ENCODE results near the gene HOMEZ.
"Not testable (repeated sequence)": the region's sequence is repeated elsewhere in the genome, so short reads cannot be mapped to it uniquely, and the experiment has no call there.

HOMEZ gene, protein sequence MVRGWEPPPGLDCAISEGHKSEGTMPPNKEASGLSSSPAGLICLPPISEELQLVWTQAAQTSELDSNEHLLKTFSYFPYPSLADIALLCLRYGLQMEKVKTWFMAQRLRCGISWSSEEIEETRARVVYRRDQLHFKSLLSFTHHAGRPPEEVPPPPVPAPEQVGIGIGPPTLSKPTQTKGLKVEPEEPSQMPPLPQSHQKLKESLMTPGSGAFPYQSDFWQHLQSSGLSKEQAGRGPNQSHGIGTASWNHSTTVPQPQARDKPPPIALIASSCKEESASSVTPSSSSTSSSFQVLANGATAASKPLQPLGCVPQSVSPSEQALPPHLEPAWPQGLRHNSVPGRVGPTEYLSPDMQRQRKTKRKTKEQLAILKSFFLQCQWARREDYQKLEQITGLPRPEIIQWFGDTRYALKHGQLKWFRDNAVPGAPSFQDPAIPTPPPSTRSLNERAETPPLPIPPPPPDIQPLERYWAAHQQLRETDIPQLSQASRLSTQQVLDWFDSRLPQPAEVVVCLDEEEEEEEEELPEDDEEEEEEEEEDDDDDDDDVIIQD

DNA sequence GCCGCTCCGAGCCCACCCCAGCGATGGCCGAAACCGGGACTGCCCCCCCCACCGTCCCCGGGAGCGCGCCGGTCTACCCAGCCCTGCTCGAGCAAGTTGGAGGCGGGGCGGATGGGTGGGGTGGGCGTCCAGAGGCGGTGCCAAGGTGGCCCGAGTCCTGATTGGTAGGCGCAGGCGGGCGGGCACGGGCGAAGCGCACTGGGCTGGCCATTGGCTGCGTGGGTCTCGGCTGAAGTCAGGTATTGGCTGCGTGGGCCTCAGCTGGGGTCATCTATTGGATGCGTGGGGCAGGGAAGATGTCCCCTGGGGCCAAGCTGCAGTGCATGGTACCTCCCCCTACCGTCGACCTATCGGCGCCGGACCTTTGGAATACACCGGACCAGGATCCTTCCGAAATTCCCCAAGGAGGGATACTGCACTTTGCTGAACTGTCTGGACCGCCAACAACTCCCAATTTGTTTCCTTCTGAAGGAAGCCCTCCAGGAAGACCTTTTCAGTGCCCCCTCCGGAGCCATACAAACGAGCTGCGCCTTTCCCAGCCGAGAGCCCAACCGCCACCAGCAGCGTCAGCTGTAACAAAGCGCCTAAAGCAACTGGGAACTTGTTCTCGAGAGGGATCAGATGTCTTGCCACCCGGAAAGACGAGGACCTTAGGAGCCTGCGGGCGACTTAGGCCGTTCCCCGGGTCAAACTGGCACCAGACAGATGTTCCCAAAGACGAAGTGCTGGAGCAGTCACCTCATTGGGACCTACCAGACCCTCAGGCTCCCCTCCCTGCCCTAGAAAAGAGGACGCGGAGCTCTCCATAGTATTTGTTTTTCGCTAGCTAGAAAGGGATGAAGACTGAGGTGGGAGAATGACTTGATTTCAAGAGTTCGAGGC, at the start of gene HOMEZ:
TSS of gene HOMEZ (minus strand) at position 113 of the 882 bp plus-strand sequence. CDS start 180 bp downstream, outside the sequence.
- DNase-seq: peak; percentile 99

DNA sequence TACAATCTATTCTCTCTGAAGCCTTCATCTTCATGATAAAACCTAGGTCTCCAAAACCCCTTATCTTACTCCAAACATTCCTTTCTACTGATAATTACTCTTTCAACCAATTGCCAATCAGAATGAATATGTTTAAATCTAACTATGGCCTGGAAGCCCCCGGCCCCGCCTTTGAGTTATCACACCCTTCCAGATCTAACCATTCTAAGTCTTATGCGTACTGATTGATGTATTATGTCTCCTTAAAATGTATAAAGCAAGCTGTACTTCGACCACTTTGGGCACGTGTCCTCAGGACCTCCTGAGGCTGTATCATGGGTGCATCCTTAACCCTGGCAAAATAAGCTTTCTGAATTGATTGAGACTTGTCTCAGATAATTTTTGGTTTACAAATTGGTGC, 49.7 kb upstream of the HOMEZ start:
- no peak for DNase-seq

DNA sequence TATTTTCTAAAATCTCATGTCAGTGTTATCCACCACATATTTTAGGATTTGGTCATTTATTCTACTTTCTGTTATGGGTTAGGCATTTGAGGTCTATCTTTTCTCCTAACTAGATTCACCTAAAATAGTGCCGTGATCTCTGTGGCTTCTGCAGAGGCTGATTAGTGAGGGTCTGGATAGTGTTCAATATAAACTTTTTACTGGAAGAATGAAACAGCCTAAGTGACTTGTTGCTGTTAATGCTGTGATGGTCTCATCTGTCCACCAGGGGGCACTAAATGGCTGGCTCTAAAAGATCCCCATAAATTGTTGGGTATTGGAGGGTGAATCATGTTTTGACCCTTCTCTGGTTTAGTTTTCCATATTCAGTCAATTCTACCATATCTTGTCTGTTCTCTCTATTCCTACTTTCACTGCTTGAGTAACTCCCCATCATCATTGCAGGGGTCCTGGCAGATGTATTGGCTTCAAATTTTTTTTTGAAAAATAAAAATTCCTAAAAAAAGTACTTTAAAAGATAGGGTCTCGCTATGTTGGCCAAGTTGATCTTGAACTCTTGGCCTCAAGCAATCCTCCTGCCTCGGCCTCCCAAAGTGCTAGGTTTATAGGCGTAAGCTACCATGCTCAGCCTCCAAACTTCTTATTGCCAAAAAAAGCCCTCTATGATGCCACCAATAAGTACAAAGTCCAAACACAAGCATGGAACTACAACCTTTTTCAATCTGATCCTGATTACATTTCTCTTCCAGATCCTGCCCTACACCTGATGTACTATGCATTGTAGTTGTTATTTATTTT, 42.2 kb upstream of the HOMEZ start:
- peak; percentile 73 for DNase-seq

DNA sequence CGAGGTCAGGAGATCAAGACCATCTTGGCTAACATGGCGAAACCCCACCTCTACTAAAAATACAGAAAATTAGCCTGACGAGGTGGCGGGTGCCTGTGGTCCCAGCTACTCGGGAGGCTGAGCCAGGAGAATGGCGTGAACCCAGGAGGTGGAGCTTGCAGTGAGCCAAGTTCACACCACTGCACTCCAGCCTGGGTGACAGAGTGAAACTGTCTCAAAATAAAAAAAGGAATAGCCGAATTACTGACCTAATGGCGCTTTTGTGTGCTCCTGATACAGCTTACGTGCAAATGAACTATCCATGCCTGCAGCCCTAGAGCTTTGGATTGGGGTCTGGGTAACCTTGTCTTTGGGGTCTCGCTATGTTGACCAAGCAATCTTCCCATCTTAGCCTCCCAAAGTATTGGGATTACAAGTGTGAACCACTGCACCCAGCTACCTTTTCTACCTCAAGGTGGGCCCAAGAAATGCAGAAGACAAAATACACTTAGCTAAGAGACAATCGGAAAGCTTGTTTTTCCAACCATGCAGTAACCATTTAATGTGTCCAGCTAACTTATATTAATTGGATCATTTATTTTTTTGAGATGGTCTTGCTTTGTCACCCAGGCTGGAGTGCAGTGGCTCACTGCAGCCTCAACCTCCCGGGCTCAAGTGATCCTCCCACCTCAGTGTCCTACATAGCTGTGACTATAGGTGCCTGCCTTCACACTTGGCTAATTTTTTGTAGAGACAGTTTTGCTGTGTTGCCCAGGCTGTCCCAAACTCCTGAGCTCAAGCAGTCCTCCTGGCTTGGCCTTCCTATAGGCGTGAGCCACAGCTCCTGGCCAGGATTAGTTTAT, 40.8 kb upstream of the HOMEZ start:
- DNase-seq: no peak

DNA sequence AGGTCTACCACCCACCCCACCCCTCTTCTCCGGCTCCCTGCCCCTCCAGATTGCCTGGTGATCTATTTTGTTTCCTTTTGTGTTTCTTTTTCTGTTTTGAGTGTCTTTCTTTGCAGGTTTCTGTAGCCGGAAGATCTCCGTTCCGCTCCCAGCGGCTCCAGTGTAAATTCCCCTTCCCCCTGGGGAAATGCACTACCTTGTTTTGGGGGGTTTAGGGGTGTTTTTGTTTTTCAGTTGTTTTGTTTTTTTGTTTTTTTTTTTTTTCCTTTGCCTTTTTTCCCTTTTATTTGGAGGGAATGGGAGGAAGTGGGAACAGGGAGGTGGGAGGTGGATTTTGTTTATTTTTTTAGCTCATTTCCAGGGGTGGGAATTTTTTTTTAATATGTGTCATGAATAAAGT, 39.8 kb upstream of the HOMEZ start:
- not testable (repeated sequence) for DNase-seq

DNA sequence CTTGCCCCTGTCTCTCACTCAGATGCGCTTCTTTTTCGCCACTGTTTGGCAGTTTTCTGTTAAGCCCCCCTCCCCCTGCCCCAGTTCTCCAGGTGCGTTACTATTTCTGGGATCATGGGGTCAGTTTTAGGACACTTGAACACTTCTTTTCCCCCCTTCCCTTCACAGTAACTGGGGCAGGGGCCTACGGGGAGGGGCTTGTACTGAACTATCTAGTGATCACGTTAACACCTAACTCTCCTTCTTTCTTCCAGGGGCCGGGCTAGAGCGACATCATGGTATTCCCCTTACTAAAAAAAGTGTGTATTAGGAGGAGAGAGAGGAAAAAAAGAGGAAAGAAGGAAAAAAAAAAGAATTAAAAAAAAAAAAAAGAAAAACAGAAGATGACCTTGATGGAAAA, 39.1 kb upstream of the HOMEZ start:
- DNase-seq: no peak

DNA sequence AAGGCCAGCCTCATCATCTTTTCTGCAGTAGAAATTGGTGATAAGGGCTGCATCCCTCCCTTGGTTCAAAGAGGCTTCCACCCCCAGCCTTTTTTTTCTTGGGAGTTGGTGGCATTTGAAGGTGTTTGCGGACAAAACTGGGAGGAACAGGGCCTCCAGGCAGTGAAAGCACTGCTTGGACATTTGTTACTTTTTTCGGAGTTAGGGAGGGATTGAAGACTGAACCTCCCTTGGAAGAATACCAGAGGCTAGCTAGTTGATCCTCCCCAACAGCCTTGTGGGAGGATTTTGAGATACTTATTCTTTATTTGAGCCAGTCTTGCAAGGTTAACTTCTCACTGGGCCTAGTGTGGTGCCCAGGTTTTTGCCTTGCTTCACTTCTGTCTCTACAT, 38.5 kb upstream of the HOMEZ start:
- no peak for DNase-seq

DNA sequence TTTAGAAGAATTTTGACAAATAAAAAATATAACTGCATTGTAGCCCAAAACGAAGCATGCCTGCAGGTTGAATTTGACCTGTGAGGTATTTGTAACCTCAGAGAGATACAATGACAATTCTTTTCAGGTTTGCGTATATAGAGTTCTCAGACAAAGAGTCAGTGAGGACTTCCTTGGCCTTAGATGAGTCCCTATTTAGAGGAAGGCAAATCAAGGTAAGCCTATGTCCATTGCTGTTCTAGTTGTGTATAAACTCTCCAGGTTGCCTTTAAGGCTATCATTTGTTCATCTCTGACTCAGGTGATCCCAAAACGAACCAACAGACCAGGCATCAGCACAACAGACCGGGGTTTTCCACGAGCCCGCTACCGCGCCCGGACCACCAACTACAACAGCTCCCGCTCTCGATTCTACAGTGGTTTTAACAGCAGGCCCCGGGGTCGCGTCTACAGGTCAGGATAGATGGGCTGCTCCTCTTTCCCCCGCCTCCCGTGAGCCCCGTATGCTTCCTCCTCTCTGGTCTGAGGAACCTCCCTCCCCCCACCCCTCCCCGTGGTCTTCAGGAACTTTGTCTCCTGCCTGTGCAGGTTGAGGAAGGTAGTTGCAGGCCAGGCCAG, 38.0 kb upstream of the HOMEZ start:
- no peak for DNase-seq

DNA sequence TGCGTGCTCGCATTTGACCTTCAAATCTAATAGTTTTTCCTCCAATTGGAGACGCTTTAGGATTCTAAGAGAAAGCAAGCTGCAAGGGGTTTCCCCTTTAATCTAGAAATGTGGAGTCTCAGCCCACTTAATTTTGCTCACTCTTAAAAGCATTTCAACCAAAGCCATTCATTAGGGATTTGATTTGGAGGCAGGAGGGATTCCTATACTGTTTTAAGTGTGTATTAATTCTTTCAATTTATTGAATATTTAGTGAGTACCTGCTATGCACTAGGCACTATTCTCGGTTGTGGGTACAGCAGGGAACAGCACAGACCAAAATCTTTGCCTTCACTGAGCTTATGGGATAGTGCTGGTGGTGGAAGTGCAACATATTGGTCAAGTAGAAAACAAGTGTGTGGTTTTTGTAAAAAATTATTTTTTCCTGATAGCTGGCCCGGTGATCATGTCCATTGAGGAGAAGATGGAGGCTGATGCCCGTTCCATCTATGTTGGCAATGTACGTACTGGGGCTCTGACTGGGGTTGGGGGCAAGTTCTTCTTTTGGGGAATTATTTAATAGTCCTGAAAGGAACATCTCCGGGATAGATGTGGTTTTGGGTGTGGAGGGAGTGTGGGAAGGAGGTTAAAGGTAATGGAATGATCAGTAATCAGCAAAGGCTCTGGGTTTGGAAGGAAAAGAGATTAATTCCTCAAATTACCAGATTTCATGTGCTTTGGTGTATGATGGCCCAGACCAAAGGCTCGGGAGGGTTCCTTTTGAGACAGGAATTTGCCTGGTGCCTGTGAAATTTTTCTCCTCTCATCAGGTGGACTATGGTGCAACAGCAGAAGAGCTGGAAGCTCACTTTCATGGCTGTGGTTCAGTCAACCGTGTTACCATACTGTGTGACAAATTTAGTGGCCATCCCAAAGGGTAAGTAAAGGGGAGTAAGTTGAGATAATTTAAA, 36.9 kb upstream of the HOMEZ start:
- no peak for DNase-seq

DNA sequence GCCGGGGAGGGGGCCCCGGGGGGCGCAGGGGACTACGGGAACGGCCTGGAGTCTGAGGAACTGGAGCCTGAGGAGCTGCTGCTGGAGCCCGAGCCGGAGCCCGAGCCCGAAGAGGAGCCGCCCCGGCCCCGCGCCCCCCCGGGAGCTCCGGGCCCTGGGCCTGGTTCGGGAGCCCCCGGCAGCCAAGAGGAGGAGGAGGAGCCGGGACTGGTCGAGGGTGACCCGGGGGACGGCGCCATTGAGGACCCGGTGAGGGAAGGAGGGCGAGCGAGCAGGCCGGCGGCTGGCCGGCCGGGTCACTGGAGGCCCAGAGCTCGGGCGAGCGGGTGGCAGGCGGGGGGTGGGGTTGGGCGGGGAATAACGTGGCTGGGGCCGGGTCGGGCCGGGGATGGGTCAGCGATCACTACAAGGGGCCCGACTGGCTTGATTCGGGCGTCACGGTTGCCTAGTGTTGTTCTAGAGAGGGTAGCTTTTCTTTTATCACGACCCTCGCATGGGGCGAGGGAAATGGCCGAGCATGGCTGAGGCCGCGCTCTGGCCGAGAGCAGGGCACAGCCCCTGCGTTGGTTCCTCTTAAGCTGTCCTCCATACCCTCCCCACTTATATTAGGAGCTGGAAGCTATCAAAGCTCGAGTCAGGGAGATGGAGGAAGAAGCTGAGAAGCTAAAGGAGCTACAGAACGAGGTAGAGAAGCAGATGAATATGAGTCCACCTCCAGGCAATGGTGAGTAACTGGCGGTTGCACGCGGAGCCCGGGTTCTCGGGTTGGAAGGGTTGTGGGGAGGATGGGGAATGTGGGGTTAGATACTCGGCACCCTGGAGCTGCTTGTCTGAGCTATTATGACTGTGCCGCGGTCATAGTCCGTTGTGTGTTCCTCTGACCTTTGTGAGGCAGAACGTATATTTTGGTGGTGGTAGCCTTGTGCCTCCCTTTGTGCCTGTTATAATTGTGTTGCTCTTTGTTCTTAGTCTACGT, 35.9 kb upstream of the HOMEZ start:
- peak; percentile 70 for DNase-seq

DNA sequence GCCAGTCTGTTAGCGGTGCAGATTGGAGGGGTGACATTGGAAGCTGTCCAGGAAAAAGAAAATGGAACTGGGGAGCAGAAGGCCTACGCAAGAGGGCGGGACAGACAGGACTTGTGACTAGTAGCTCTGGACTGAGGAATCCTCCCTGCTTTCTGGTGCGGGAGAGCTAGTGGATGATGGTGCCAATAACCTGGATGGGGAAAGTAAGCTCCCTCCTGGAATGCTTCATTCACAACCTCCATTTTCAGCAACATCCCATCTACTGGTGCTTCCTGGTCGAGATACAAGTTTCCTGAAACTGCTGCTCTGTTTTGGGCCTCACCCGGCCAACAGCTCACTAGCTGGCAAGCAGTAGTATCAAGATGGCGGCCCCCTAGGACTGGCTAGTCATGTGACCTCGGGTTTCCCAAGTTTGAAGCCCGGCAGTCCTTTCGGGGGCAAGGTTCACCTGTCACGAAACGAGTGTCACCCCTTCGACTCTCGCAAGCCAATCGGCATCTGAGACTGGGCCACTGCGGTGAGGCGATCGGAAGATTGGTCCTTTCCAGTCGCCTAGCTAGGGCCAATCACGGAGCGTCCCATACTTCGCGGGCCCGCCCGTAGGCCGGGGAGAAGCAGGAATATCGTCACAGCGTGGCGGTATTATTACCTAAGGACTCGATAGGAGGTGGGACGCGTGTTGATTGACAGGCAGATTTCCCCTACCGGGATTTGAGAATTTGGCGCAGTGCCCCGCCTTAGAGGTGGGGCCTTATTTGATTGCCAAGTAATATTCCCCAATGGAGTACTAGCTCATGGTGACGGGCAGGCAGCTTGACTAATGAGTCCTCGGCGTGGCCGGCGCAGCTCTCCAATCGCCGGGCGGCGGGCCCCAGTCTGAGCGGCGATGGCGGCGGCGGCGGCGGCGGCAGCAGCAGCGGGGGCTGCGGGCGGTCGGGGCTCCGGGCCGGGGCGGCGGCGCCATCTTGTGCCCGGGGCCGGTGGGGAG, 34.9 kb upstream of the HOMEZ start, which contains the start of gene PABPN1:
TSS of gene PABPN1 (plus strand) at position 874 of the 988 bp plus-strand sequence. CDS start at position 887, 13 bp downstream.
- peak; percentile 100 for DNase-seq

DNA sequence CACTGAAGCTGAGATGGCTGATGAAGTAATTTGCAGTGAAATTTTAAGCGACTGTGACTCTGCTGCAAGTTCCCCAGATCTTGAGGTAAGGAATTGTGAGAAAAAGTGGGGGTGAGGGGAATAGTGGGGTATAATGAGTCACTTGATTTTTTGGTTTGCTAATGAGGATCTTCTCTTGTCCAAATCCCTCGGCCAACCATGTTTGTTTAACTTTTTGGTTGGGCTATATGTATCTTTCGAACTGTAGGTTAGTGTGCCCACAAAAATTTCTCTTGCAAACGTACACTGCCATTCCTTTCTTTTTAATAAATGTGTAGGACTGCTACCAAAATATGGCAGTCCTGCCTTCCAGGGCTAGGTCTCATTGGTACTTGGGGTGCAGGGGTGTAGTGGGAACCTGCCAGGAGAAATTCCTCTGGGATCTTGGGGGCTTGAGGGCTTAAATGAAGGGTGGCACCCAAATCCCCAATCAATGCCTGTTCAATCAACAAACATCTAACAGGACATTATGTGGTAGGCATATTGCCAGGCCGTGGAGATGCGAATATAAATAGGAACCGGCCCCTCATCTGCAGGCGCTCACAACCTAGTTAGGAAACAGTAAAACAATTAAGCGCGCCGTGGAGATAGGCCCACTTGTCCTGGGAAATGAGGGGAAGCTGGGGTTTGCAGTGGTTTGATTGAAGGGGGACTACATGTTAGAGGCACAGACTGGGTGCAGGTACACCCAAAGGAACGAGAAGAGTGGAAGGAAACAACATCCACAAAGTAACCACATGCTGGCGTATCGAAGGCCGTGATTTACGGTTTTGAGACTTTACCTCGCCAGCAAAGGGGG, 34.0 kb upstream of the HOMEZ start:
- DNase-seq: no peak

DNA sequence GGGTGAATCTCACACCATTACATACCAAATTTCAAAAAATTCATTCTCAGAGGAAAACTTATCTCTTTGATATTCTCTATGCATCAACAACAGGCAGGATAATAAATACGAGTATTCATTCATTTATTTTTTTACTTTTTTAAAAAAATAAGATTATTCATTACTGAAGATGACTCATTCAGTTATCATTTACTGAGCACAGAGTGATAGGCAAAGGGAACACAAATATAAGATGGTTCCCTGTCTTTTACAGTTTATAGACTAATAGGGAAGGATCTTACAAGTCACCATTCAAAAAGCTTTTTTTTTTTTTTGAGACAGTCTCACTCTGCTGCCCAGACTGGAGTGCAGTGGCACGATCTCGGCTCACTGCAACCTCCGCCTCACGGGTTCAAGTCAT, 30.4 kb upstream of the HOMEZ start:
- no peak for DNase-seq

DNA sequence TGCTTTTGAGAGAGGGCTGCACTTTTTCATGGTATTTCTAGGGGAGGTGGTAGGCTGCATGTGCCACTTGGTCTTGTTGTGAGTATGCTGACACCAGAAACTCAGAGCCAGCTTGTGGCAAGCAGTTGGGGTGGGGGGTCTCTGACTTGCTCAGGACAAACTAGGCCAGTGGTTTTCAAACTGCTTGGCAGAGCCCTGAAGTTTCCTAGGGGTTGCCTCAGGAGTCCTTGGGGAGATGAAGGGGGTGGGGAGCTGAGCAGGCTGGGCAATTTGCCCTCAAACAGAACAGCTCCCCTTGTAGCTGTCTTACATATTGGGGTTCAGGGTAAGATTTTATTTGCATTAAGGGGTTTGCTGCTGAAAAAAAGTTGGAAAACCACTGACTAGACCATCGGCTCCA, 24.6 kb upstream of the HOMEZ start:
- DNase-seq: no peak

DNA sequence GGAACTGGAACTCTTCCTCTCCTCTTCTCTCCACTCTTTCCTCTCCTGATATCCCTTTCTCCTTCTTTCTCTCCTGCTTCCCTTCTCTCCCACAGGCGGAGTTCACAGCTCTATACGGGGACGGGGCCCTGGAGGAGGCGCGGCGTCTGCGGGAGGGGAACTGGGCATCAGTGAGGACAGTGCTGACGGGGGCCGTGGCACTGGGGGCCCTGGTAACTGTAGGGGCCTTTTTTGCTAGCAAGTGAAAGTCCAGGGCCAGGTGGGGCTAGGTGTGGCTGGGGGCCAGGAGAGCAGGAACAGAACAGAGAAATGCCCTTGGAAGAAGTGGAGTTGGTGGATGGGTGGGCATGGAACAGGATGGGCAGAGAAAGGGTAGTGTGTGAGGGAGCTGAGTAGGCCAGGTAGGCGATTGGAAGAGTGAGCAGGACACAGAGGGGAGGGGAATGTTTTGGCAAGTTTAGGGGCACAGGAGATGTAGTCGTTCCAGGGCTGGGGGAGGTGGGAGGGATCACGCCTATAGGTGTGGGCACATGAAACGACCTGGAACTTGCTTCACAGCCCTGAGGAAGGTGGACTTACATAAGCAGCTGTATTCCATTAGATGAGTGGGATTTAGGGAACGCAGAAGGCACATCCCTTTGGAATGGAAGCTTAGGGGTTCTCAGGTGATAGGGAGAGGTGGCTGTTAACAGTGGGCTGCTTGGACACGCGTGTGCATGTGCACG, 23.0 kb upstream of the HOMEZ start:
- DNase-seq: no peak

Measured in EL (cell line).